WTC11 (cell line): Measurements from ENCODE around the gene STAC2. TPM values are rescaled to one million over a fixed set of nuclear protein-coding genes. Genes with fewer than 3 reads are reported as not detected.

Experiments used
- ATF2 ChIP-seq: sonication (generic); formaldehyde crosslinking; IDR thresholded peaks from 2 replicates; pipeline ENCODE4 v1.8.1; 2022; ENCODE audit warnings: low read depth, missing genetic modification reagents, borderline replicate concordance
- E2F1 ChIP-seq: sonication (generic); formaldehyde crosslinking; IDR thresholded peaks from 2 replicates; pipeline ENCODE4 v1.8.0; 2022; ENCODE audit warnings: mild to moderate bottlenecking, missing genetic modification reagents
- E2F5 ChIP-seq: sonication (generic); formaldehyde crosslinking; IDR thresholded peaks from 2 replicates; pipeline ENCODE4 v1.8.1; 2022; ENCODE audit warnings: mild to moderate bottlenecking, moderate library complexity, missing genetic modification reagents
- EMX1 ChIP-seq: fragments of 250-450 bp; sonication (Bioruptor Pico); IDR thresholded peaks from 2 replicates; pipeline ENCODE4 v1.8.0; 2021; ENCODE audit warnings: mild to moderate bottlenecking
- FOXK1 ChIP-seq: sonication (generic); formaldehyde crosslinking; IDR thresholded peaks from 2 replicates; pipeline ENCODE4 v1.8.0; 2022; ENCODE audit warnings: mild to moderate bottlenecking, moderate library complexity, missing genetic modification reagents
- FOXP4 ChIP-seq: sonication (generic); formaldehyde crosslinking; IDR thresholded peaks from 2 replicates; pipeline ENCODE4 v1.8.0; 2022; ENCODE audit warnings: mild to moderate bottlenecking, missing genetic modification reagents
- GTF2I ChIP-seq: fragments of 250-450 bp; sonication (Bioruptor Pico); conservative IDR thresholded peaks from 2 replicates; pipeline ENCODE4 v1.4.0; 2021; ENCODE audit warnings: mild to moderate bottlenecking
- JUN ChIP-seq: sonication (generic); formaldehyde crosslinking; IDR thresholded peaks from 2 replicates; pipeline ENCODE4 v1.8.0; 2023; ENCODE audit warnings: mild to moderate bottlenecking, missing genetic modification reagents
- MYBL2 ChIP-seq: sonication (generic); formaldehyde crosslinking; IDR thresholded peaks from 2 replicates; pipeline ENCODE4 v1.8.1; 2023; ENCODE audit warnings: mild to moderate bottlenecking, moderate library complexity, missing genetic modification reagents
- NFE2L1 ChIP-seq: sonication (generic); formaldehyde crosslinking; IDR thresholded peaks from 2 replicates; pipeline ENCODE4 v1.8.1; 2023; ENCODE audit warnings: missing genetic modification reagents
- PRDM15 ChIP-seq: sonication (generic); formaldehyde crosslinking; IDR thresholded peaks from 2 replicates; pipeline ENCODE4 v1.8.0; 2022; ENCODE audit warnings: missing genetic modification reagents
- PREB ChIP-seq: sonication (generic); formaldehyde crosslinking; IDR thresholded peaks from 2 replicates; pipeline ENCODE4 v1.8.1; 2022; ENCODE audit warnings: mild to moderate bottlenecking, missing genetic modification reagents, moderate library complexity, borderline replicate concordance
- RELA ChIP-seq: sonication (generic); formaldehyde crosslinking; IDR thresholded peaks from 2 replicates; pipeline ENCODE4 v1.8.1; 2022; ENCODE audit warnings: missing genetic modification reagents, mild to moderate bottlenecking, borderline replicate concordance
- SMAD4 ChIP-seq: sonication (generic); formaldehyde crosslinking; IDR thresholded peaks from 2 replicates; pipeline ENCODE4 v1.8.0; 2022; ENCODE audit warnings: mild to moderate bottlenecking, missing genetic modification reagents
- SP1 ChIP-seq: sonication (generic); formaldehyde crosslinking; conservative IDR thresholded peaks from 2 replicates; pipeline ENCODE4 v1.8.1; 2022; ENCODE audit warnings: missing genetic modification reagents
- TEAD4 ChIP-seq: sonication (generic); formaldehyde crosslinking; IDR thresholded peaks from 2 replicates; pipeline ENCODE4 v1.8.0; 2022; ENCODE audit warnings: mild to moderate bottlenecking, missing genetic modification reagents
- TP53 ChIP-seq: sonication (generic); formaldehyde crosslinking; IDR thresholded peaks from 2 replicates; pipeline ENCODE4 v1.8.1; 2023; ENCODE audit warnings: mild to moderate bottlenecking, missing genetic modification reagents
- USF1 ChIP-seq: sonication (generic); formaldehyde crosslinking; IDR thresholded peaks from 2 replicates; pipeline ENCODE4 v1.8.0; 2022; ENCODE audit warnings: mild to moderate bottlenecking, missing genetic modification reagents
- USF2 ChIP-seq: sonication (generic); formaldehyde crosslinking; IDR thresholded peaks from 2 replicates; pipeline ENCODE4 v1.8.1; 2023; ENCODE audit warnings: mild to moderate bottlenecking, missing genetic modification reagents, moderate library complexity
- ZBTB43 ChIP-seq: sonication (generic); formaldehyde crosslinking; IDR thresholded peaks from 2 replicates; pipeline ENCODE4 v1.8.1; 2023; ENCODE audit warnings: mild to moderate bottlenecking, missing genetic modification reagents
- ZNF138 ChIP-seq: sonication (generic); formaldehyde crosslinking; conservative IDR thresholded peaks from 2 replicates; pipeline ENCODE4 v1.8.1; 2022; ENCODE audit warnings: mild to moderate bottlenecking, moderate library complexity, missing genetic modification reagents
- ZNF232 ChIP-seq: sonication (generic); formaldehyde crosslinking; IDR thresholded peaks from 2 replicates; pipeline ENCODE4 v1.8.0; 2022; ENCODE audit warnings: mild to moderate bottlenecking, missing genetic modification reagents
- ZNF263 ChIP-seq: sonication (generic); formaldehyde crosslinking; IDR thresholded peaks from 2 replicates; pipeline ENCODE4 v1.8.1; 2022; ENCODE audit warnings: low read depth, mild to moderate bottlenecking, moderate library complexity, missing genetic modification reagents
- ZNF317 ChIP-seq: sonication (generic); formaldehyde crosslinking; IDR thresholded peaks from 2 replicates; pipeline ENCODE4 v1.8.1; 2023; ENCODE audit warnings: low read depth, mild to moderate bottlenecking, moderate library complexity, missing genetic modification reagents, borderline replicate concordance
- ZNF423 ChIP-seq: fragments of 250-450 bp; sonication (Bioruptor Pico); IDR thresholded peaks from 2 replicates; pipeline ENCODE4 v2.1.2; 2022; ENCODE audit warnings: mild to moderate bottlenecking, moderate library complexity
- total RNA-seq: library from RNA; stranded (reverse); gene quantifications from 3 replicates; pipeline ENCODE4 v1.2.3, GENCODE V29; 2021

STAC2 gene
- total RNA-seq, 1 experiment from 2014 or later: 4.2 TPM

GRCh38 chr17:39197380-39198185 is 28.2 kb downstream of the STAC2 start, which contains the start of gene CACNB1 (continued):
- TF ChIP-seq GTF2I (CRISPR knock-in tag) (no peak), ATF2 (no peak), MYBL2 (CRISPR knock-in tag) (0 out of 2 replicates have a peak, but pooled peaks have one; percentile 33), FOXP4 (CRISPR knock-in tag) (no peak), SP1 (peak; percentile 81), FOXK1 (no peak), NFE2L1 (CRISPR knock-in tag) (no peak), ZBTB43 (CRISPR knock-in tag) (no peak), PREB (CRISPR knock-in tag) (no peak), RELA (CRISPR knock-in tag) (no peak), ZNF138 (CRISPR knock-in tag) (no peak), EMX1 (CRISPR knock-in tag) (no peak), USF1 (no peak), USF2 (CRISPR knock-in tag) (peak; percentile 37; the same call in 1 of the 2 replicates), ZNF317 (CRISPR knock-in tag) (peak; percentile 51; the same call in 1 of the 2 replicates), ZNF423 (CRISPR knock-in tag) (peak; percentile 58), E2F1 (CRISPR knock-in tag) (no peak), PRDM15 (CRISPR knock-in tag) (no peak), ZNF232 (no peak), TEAD4 (CRISPR knock-in tag) (no peak), TP53 (no peak), JUN (CRISPR knock-in tag) (no peak), SMAD4 (CRISPR knock-in tag) (no peak), E2F5 (peak; percentile 85), ZNF263 (CRISPR knock-in tag) (peak; percentile 36; the same call in 1 of the 2 replicates)
